Measurements from ENCODE around the gene CDH18. TPM values are rescaled to one million over a fixed set of nuclear protein-coding genes. Genes with fewer than 3 reads are reported as not detected.

Gene CDH18
- total RNA-seq, 2 experiments from 2014 or later = not detected

GRCh38 chr5:19978476-19978875 is 9.5 kb downstream of the CDH18 start:
- no peak overlapping the region for H3K27ac Mint-ChIP-seq
- H3K9me3 Mint-ChIP-seq (ENCODE audit: low read depth) = peaks cover 20% of the 10 kb centered on the region
- CTCF ChIA-PET = no interaction called here
- ATAC-seq (no peak), DNase-seq (no peak)
- H3K4me3 Mint-ChIP-seq = no peak overlapping the region
- no peaks in the 10 kb centered on the region for H3K4me1 Mint-ChIP-seq
- H3K27me3 Mint-ChIP-seq = no peaks in the 10 kb centered on the region
- no peaks in the 10 kb centered on the region for H3K36me3 Mint-ChIP-seq

GRCh38 chr5:19977099-19977498 is 10.9 kb downstream of the CDH18 start:
- peaks cover 20% of the 10 kb centered on the region for H3K9me3 Mint-ChIP-seq (ENCODE audit: low read depth)
- ATAC-seq (no peak), DNase-seq (no peak)
- H3K27me3 Mint-ChIP-seq = no peaks in the 10 kb centered on the region
- no peak overlapping the region for H3K4me3 Mint-ChIP-seq
- no peaks in the 10 kb centered on the region for H3K4me1 Mint-ChIP-seq
- no peaks in the 10 kb centered on the region for H3K36me3 Mint-ChIP-seq
- CTCF ChIA-PET = no interaction called here
- no peak overlapping the region for H3K27ac Mint-ChIP-seq

GRCh38 chr5:19975795-19976194 is 12.2 kb downstream of the CDH18 start:
- no peak for ATAC-seq
- H3K36me3 Mint-ChIP-seq = no peaks in the 10 kb centered on the region
- CTCF ChIA-PET = no interaction called here

GRCh38 chr5:19960451-19960850 is 27.5 kb downstream of the CDH18 start:
- H3K9me3 Mint-ChIP-seq (ENCODE audit: low read depth) = peaks cover 4% of the 10 kb centered on the region
- ATAC-seq (no peak), DNase-seq (no peak)
- no peaks in the 10 kb centered on the region for H3K36me3 Mint-ChIP-seq
- no peak overlapping the region for H3K4me3 Mint-ChIP-seq
- CTCF ChIA-PET = no interaction called here
- no peaks in the 10 kb centered on the region for H3K27me3 Mint-ChIP-seq
- H3K27ac Mint-ChIP-seq = no peak overlapping the region
- H3K4me1 Mint-ChIP-seq = no peaks in the 10 kb centered on the region

More at GRCh38 chr5:19975795-19976194, 12.2 kb downstream of the CDH18 start:
- Mint-ChIP-seq H3K4me1 (no peaks in the 10 kb centered on the region), H3K9me3 (ENCODE audit: low read depth) (peaks cover 17% of the 10 kb centered on the region), H3K27ac (no peak overlapping the region), H3K27me3 (no peaks in the 10 kb centered on the region), H3K4me3 (no peak overlapping the region)
- DNase-seq = no peak

- H3K27ac Mint-ChIP-seq = no peak overlapping the region
- no peaks in the 10 kb centered on the region for H3K4me1 Mint-ChIP-seq
- no peak overlapping the region for H3K4me3 Mint-ChIP-seq
- CTCF ChIA-PET = no interaction called here
- ATAC-seq (no peak), DNase-seq (no peak)
- no peaks in the 10 kb centered on the region for H3K27me3 Mint-ChIP-seq
- no peaks in the 10 kb centered on the region for H3K36me3 Mint-ChIP-seq
- peaks cover 3% of the 10 kb centered on the region for H3K9me3 Mint-ChIP-seq (ENCODE audit: low read depth)
These were observed 28.1 kb downstream of the CDH18 start for GRCh38 chr5:19959830-19960384.

- H3K4me3 Mint-ChIP-seq = no peak overlapping the region
- H3K9me3 Mint-ChIP-seq (ENCODE audit: low read depth) = peaks cover under 1% of the 10 kb centered on the region
- ATAC-seq (no peak), DNase-seq (no peak)
- no peaks in the 10 kb centered on the region for H3K4me1 Mint-ChIP-seq
- H3K27ac Mint-ChIP-seq = no peak overlapping the region
- CTCF ChIA-PET = no interaction called here
- no peaks in the 10 kb centered on the region for H3K27me3 Mint-ChIP-seq
- H3K36me3 Mint-ChIP-seq = no peaks in the 10 kb centered on the region
These were observed 37.1 kb downstream of the CDH18 start for GRCh38 chr5:19950897-19951296.

- H3K36me3 Mint-ChIP-seq = no peaks in the 10 kb centered on the region
- H3K4me1 Mint-ChIP-seq = no peaks in the 10 kb centered on the region
- H3K9me3 Mint-ChIP-seq (ENCODE audit: low read depth) = peaks cover 13% of the 10 kb centered on the region
- DNase-seq = no peak
- ATAC-seq = no peak
- H3K27ac Mint-ChIP-seq = no peak overlapping the region
- no peak overlapping the region for H3K4me3 Mint-ChIP-seq
- no peaks in the 10 kb centered on the region for H3K27me3 Mint-ChIP-seq
- CTCF ChIA-PET = no interaction called here
These were observed 47.8 kb downstream of the CDH18 start for GRCh38 chr5:19940192-19940591.

GRCh38 chr5:19930451-19930850 is 57.5 kb downstream of the CDH18 start:
- CTCF ChIA-PET = no interaction called here
- DNase-seq = no peak

GRCh38 chr5:19928562-19929421 is 59.2 kb downstream of the CDH18 start:
- H3K4me1 Mint-ChIP-seq = no peaks in the 10 kb centered on the region
- no peaks in the 10 kb centered on the region for H3K36me3 Mint-ChIP-seq
- peaks cover 6% of the 10 kb centered on the region for H3K9me3 Mint-ChIP-seq (ENCODE audit: low read depth)
- DNase-seq = no peak
- no peak for ATAC-seq
- CTCF ChIA-PET = no interaction called here
- H3K27ac Mint-ChIP-seq = no peak overlapping the region
- no peaks in the 10 kb centered on the region for H3K27me3 Mint-ChIP-seq
- no peak overlapping the region for H3K4me3 Mint-ChIP-seq

More at GRCh38 chr5:19930451-19930850, 57.5 kb downstream of the CDH18 start:
- no peaks in the 10 kb centered on the region for H3K4me1 Mint-ChIP-seq
- ATAC-seq = no peak
- no peak overlapping the region for H3K27ac Mint-ChIP-seq
- no peak overlapping the region for H3K4me3 Mint-ChIP-seq
- H3K36me3 Mint-ChIP-seq = no peaks in the 10 kb centered on the region
- H3K9me3 Mint-ChIP-seq (ENCODE audit: low read depth) = peaks cover 6% of the 10 kb centered on the region
- no peaks in the 10 kb centered on the region for H3K27me3 Mint-ChIP-seq

GRCh38 chr5:19927919-19928318 is 60.1 kb downstream of the CDH18 start:
- H3K9me3 Mint-ChIP-seq (ENCODE audit: low read depth) = peaks cover 9% of the 10 kb centered on the region
- H3K27me3 Mint-ChIP-seq = no peaks in the 10 kb centered on the region
- CTCF ChIA-PET = no interaction called here
- H3K27ac Mint-ChIP-seq = no peak overlapping the region
- no peak for DNase-seq
- ATAC-seq = no peak
- H3K36me3 Mint-ChIP-seq = no peaks in the 10 kb centered on the region
- no peaks in the 10 kb centered on the region for H3K4me1 Mint-ChIP-seq
- no peak overlapping the region for H3K4me3 Mint-ChIP-seq

GRCh38 chr5:19927170-19927569 is 60.8 kb downstream of the CDH18 start:
- DNase-seq = no peak
- no peaks in the 10 kb centered on the region for H3K36me3 Mint-ChIP-seq
- CTCF ChIA-PET = no interaction called here
- no peaks in the 10 kb centered on the region for H3K4me1 Mint-ChIP-seq
- no peak overlapping the region for H3K4me3 Mint-ChIP-seq
- peaks cover 11% of the 10 kb centered on the region for H3K9me3 Mint-ChIP-seq (ENCODE audit: low read depth)
- H3K27ac Mint-ChIP-seq = no peak overlapping the region
- H3K27me3 Mint-ChIP-seq = no peaks in the 10 kb centered on the region
- no peak for ATAC-seq

GRCh38 chr5:19923742-19924141 is 64.3 kb downstream of the CDH18 start:
- Mint-ChIP-seq H3K27me3 (no peaks in the 10 kb centered on the region), H3K9me3 (ENCODE audit: low read depth) (peaks cover 8% of the 10 kb centered on the region), H3K27ac (no peak overlapping the region), H3K36me3 (no peaks in the 10 kb centered on the region), H3K4me3 (no peak overlapping the region), H3K4me1 (no peaks in the 10 kb centered on the region)
- ATAC-seq (no peak), DNase-seq (no peak)
- CTCF ChIA-PET = no interaction called here

GRCh38 chr5:19920761-19921160 is 67.2 kb downstream of the CDH18 start:
- Mint-ChIP-seq H3K4me1 (no peaks in the 10 kb centered on the region), H3K36me3 (no peaks in the 10 kb centered on the region), H3K27ac (no peak overlapping the region), H3K9me3 (ENCODE audit: low read depth) (peaks cover 5% of the 10 kb centered on the region), H3K4me3 (no peak overlapping the region), H3K27me3 (no peaks in the 10 kb centered on the region)
- ATAC-seq (no peak), DNase-seq (no peak)
- CTCF ChIA-PET = no interaction called here

- Mint-ChIP-seq H3K27ac (no peak overlapping the region), H3K4me1 (no peaks in the 10 kb centered on the region), H3K4me3 (no peak overlapping the region), H3K9me3 (ENCODE audit: low read depth) (peaks cover 7% of the 10 kb centered on the region), H3K36me3 (no peaks in the 10 kb centered on the region), H3K27me3 (no peaks in the 10 kb centered on the region)
- CTCF ChIA-PET = no interaction called here
- DNase-seq (no peak), ATAC-seq (no peak)
These were observed 69.2 kb downstream of the CDH18 start for GRCh38 chr5:19918780-19919179.
